Left ventricle myocardium inferior (tissue), 1 donor: ENCODE results near the gene PLOD3. TPM values are rescaled to one million over a fixed set of nuclear protein-coding genes. Genes with fewer than 3 reads are reported as not detected.

Experiments used
- DNase-seq: peaks from one replicate; pipeline ENCODE4 v3.0.0-alpha.2; 2020
- H3K27ac ChIP-seq: fragments of 200-600 bp; replicated peaks from 2 replicates; pipeline ENCODE4 v1.8.0; 2021
- H3K27me3 ChIP-seq: fragments of 200-600 bp; 2 replicates; pipeline ENCODE4 v1.8.0; 2021; ENCODE audit warnings: low read depth
- H3K36me3 ChIP-seq: fragments of 200-600 bp; 2 replicates; pipeline ENCODE4 v1.8.0; 2021
- H3K4me1 ChIP-seq: fragments of 200-600 bp; 2 replicates; pipeline ENCODE4 v1.8.0; 2021
- H3K4me3 ChIP-seq: fragments of 200-600 bp; 2 replicates; pipeline ENCODE4 v1.8.0; 2021; ENCODE audit warnings: mild to moderate bottlenecking, moderate library complexity
- H3K9me3 ChIP-seq: fragments of 200-600 bp; replicated peaks from 2 replicates; pipeline ENCODE4 v1.8.0; 2021
- CTCF ChIP-seq: fragments of 200-600 bp; IDR thresholded peaks from 2 replicates; pipeline ENCODE4 v1.8.0; 2021; ENCODE audit warnings: antibody characterized with exemption, mild to moderate bottlenecking, borderline replicate concordance
- intact Hi-C: fragments of 100-400 bp; cut with micrococcal nuclease; formaldehyde crosslinking; loops from one replicate; pipeline ENCODE4 v1.11.0; 2022
- total RNA-seq: library from RNA; stranded (reverse); fragmentation: NEBNext Ultra II Directional; extraction: Animal tissue kit (Norgen Biotek cat#: 25700); gene quantifications from one replicate; pipeline ENCODE4 v1.2.1, GENCODE V29; 2021
- donor health status: DM: no; HTN: yes; CAD: no; lungs with severe emphysema.

Gene PLOD3
- total RNA-seq, 1 donor from 2014 or later = 38.7 TPM

- Histone ChIP-seq H3K9me3 (no peaks in the 10 kb centered on the region), H3K27ac (peak overlapping the region; percentile 83), H3K4me3 (peak overlapping the region; percentile 97), H3K4me1 (peaks cover 24% of the 10 kb centered on the region), H3K36me3 (peaks cover 18% of the 10 kb centered on the region), H3K27me3 (no peaks in the 10 kb centered on the region)
- intact Hi-C loops = no loop called here
- DNase-seq = peak; percentile 99
- TF ChIP-seq CTCF = no peak
Observed at GRCh38 chr7:101251871-101252659, 34.7 kb upstream of the PLOD3 start.

GRCh38 chr7:101250324-101250723 is 32.9 kb upstream of the PLOD3 start:
- peaks cover 18% of the 10 kb centered on the region for H3K36me3 ChIP-seq
- no peak overlapping the region for H3K4me3 ChIP-seq
- intact Hi-C loops = no loop called here
- no peak overlapping the region for H3K27ac ChIP-seq
- peaks cover 40% of the 10 kb centered on the region for H3K4me1 ChIP-seq
- H3K27me3 ChIP-seq = no peaks in the 10 kb centered on the region
- TF ChIP-seq CTCF = no peak
- no peak for DNase-seq
- H3K9me3 ChIP-seq = no peaks in the 10 kb centered on the region

GRCh38 chr7:101248276-101248675 is 30.9 kb upstream of the PLOD3 start:
- no peak for TF ChIP-seq CTCF
- Histone ChIP-seq H3K9me3 (no peaks in the 10 kb centered on the region), H3K4me1 (peaks cover 59% of the 10 kb centered on the region), H3K27ac (no peak overlapping the region), H3K4me3 (no peak overlapping the region), H3K27me3 (no peaks in the 10 kb centered on the region), H3K36me3 (peaks cover 18% of the 10 kb centered on the region)
- no peak for DNase-seq
- intact Hi-C loops = no loop called here

GRCh38 chr7:101245147-101245668 is 27.8 kb upstream of the PLOD3 start:
- peak overlapping the region; percentile 79 for H3K4me3 ChIP-seq
- peaks cover 27% of the 10 kb centered on the region for H3K36me3 ChIP-seq
- H3K4me1 ChIP-seq = peaks cover 64% of the 10 kb centered on the region
- intact Hi-C loops = no loop called here
- no peak for TF ChIP-seq CTCF
- H3K27ac ChIP-seq = peak overlapping the region; percentile 95
- H3K27me3 ChIP-seq = no peaks in the 10 kb centered on the region
- H3K9me3 ChIP-seq = no peaks in the 10 kb centered on the region
- DNase-seq = no peak

- intact Hi-C loops = no loop called here
- TF ChIP-seq CTCF = peak; percentile 98
- Histone ChIP-seq H3K4me1 (peaks cover 69% of the 10 kb centered on the region), H3K27me3 (no peaks in the 10 kb centered on the region), H3K27ac (peak within 1 kb of the TSS; percentile 95), H3K36me3 (peaks cover 29% of the 10 kb centered on the region), H3K9me3 (no peaks in the 10 kb centered on the region), H3K4me3 (peak within 1 kb of the TSS; percentile 79)
- peak; percentile 94 for DNase-seq
Observed at GRCh38 chr7:101244375-101245146, 27.2 kb upstream of the PLOD3 start, which contains the start of gene FIS1. Gene FIS1, minus strand, starts transcription at chr7:101245081. Its CDS starts 77 bp downstream, at chr7:101245004.
